ENCODE data around the gene JMJD7. TPM values are rescaled to one million over a fixed set of nuclear protein-coding genes. Genes with fewer than 3 reads are reported as not detected.

Gene JMJD7
- total RNA-seq, 1 experiment from 2014 or later, result 13.5 TPM

GRCh38 chr15:41832208-41832607 is 4.3 kb downstream of the JMJD7 start:
- no peak for DNase-seq (ENCODE audit: low read depth, low spot score)
- Histone ChIP-seq H3K4me2 (ENCODE audit: low read length) (no peak overlapping the region), H2AFZ (ENCODE audit: low read depth, low read length, poor library complexity, severe bottlenecking) (no peak overlapping the region), H3K9me3 (ENCODE audit: control insufficient read depth in 1 of 2, insufficient read depth in 1 of 2, low read depth in 1 of 2, low read length in 2 of 2) (no peaks in the 10 kb centered on the region), H3K27me3 (ENCODE audit: insufficient read depth, low read length) (no peaks in the 10 kb centered on the region), H4K20me1 (ENCODE audit: insufficient read depth) (no peaks in the 10 kb centered on the region), H3K36me3 (ENCODE audit: control insufficient read depth in 1 of 2, insufficient read depth in 2 of 2, low read length in 2 of 2) (no peaks in the 10 kb centered on the region), H3K9me2 (ENCODE audit: insufficient read depth) (no peaks in the 10 kb centered on the region), H3K4me3 (replicated peaks in 1 of 2; ENCODE audit: low read depth in 1 of 2, low read length in 2 of 2) (no peak overlapping the region), H3K27ac (ENCODE audit: low read depth, low read length) (no peak overlapping the region), H3K9ac (ENCODE audit: low read length) (no peak overlapping the region), H3K4me1 (ENCODE audit: control insufficient read depth in 1 of 2, insufficient read depth in 2 of 2, low read length in 2 of 2) (peaks cover 6 to 17% of the 10 kb centered on the region in 2 experiments; a peak in 3 of 4 replicates), H3K79me2 (ENCODE audit: insufficient read depth, low read length) (no peaks in the 10 kb centered on the region)
- intact Hi-C loops (cut with micrococcal nuclease), result no loop called here
- POLR2A ChIA-PET, result no interaction called here
- RAD21 ChIA-PET (ENCODE audit: low non-redundant PET in 1 of 2, low total read pairs in 2 of 2, uncharacterized antibody in 2 of 2, unreplicated experiment in 2 of 2), result no interaction called here
- no peak for TF ChIP-seq EGR1 (IDR thresholded peaks at IDR 0.05; ENCODE audit: low read depth)
- TF ChIP-seq ATF3 (IDR thresholded peaks at IDR 0.05), result no peak
- no peak for TF ChIP-seq SIN3A (IDR thresholded peaks at IDR 0.05; ENCODE audit: low read depth)
- ATAC-seq, result no peak
- no TSS peak for BruUV-seq (replicated peaks)
- CTCF ChIA-PET, result no interaction called here

- no peaks in the 10 kb centered on the region for H3K9me2 ChIP-seq (ENCODE audit: insufficient read depth)
- no peak for TF ChIP-seq RAD21 (IDR thresholded peaks at IDR 0.05; ENCODE audit: low read depth)
- H3K79me2 ChIP-seq (ENCODE audit: insufficient read depth, low read length), result no peaks in the 10 kb centered on the region
- ATAC-seq, result no peak
- H3K27me3 ChIP-seq (ENCODE audit: insufficient read depth, low read length), result no peaks in the 10 kb centered on the region
- POLR2A ChIA-PET, result no interaction called here
- no peak overlapping the region for H2AFZ ChIP-seq (ENCODE audit: low read depth, low read length, poor library complexity, severe bottlenecking)
- H3K4me2 ChIP-seq (ENCODE audit: low read length), result no peak overlapping the region
- H3K4me3 ChIP-seq (replicated peaks in 1 of 2; ENCODE audit: low read depth in 1 of 2, low read length in 2 of 2), result no peak overlapping the region
- H3K27ac ChIP-seq (ENCODE audit: low read depth, low read length), result no peak overlapping the region
- H3K9ac ChIP-seq (ENCODE audit: low read length), result no peak overlapping the region
- no TSS peak for BruUV-seq (replicated peaks)
- CTCF ChIA-PET, result no interaction called here
- no peaks in the 10 kb centered on the region for H4K20me1 ChIP-seq (ENCODE audit: insufficient read depth)
- RAD21 ChIA-PET (ENCODE audit: low non-redundant PET in 1 of 2, low total read pairs in 2 of 2, uncharacterized antibody in 2 of 2, unreplicated experiment in 2 of 2), result no interaction called here
- H3K4me1 ChIP-seq (ENCODE audit: control insufficient read depth in 1 of 2, insufficient read depth in 2 of 2, low read length in 2 of 2), result peaks cover 2 to 12% of the 10 kb centered on the region in 2 experiments; a peak in 2 of 4 replicates
- no peak for DNase-seq (ENCODE audit: low read depth, low spot score)
- H3K9me3 ChIP-seq (ENCODE audit: control insufficient read depth in 1 of 2, insufficient read depth in 1 of 2, low read depth in 1 of 2, low read length in 2 of 2), result no peaks in the 10 kb centered on the region
- intact Hi-C loops (cut with micrococcal nuclease), result no loop called here
- H3K36me3 ChIP-seq (ENCODE audit: control insufficient read depth in 1 of 2, insufficient read depth in 2 of 2, low read length in 2 of 2), result no peaks in the 10 kb centered on the region
Measured at GRCh38 chr15:41832875-41833274, 5.0 kb downstream of the JMJD7 start.

All from HCT116 (cell line).